Stimulated activated CD4-positive, alpha-beta T cell treated with anti-CD3 and anti-CD28 coated beads, Interleukin-4, amount 100 ng/mL, for 4 hours (primary cell): Measurements from ENCODE around the gene NINL.
A peak's percentile ranks its signal among the peaks of the same experiment; 100 is the strongest.
"Not testable (repeated sequence)": the region's sequence is repeated elsewhere in the genome, so short reads cannot be mapped to it uniquely, and the experiment has no call there.

Experiments used
- DNase-seq, 2 experiments: peaks; one replicate each; pipeline ENCODE4 v3.0.0-alpha.2; 2020

NINL gene

GRCh38 chr20:25584905-25585704 lies at the start of gene NINL:
TSS of gene NINL (minus strand) at chr20:25585531. CDS start at chr20:25526587, 58,944 bp downstream.
- peak; percentile 41 to 50 for DNase-seq

- no peak for DNase-seq
Measured at GRCh38 chr20:25632940-25633790, 47.8 kb upstream of the NINL start.

GRCh38 chr20:25630615-25631014 lies 45.3 kb upstream of the NINL start:
- not testable (repeated sequence) for DNase-seq

- no peak for DNase-seq
Measured at GRCh38 chr20:25629816-25630499, 44.6 kb upstream of the NINL start.

GRCh38 chr20:25626779-25627178 lies 41.4 kb upstream of the NINL start:
- no peak for DNase-seq

GRCh38 chr20:25624500-25624939 lies 39.2 kb upstream of the NINL start:
- DNase-seq: no peak

GRCh38 chr20:25623736-25624499 lies 38.6 kb upstream of the NINL start, which contains the start of gene NANP:
TSS of gene NANP (minus strand) at chr20:25624014. CDS start at chr20:25623948, 66 bp downstream.
- peak; percentile 79 to 87 for DNase-seq

GRCh38 chr20:25623225-25623735 lies 37.9 kb upstream of the NINL start:
- DNase-seq: peak; percentile 14 to 30

- no peak for DNase-seq
Measured at GRCh38 chr20:25622450-25623224, 37.3 kb upstream of the NINL start.

GRCh38 chr20:25622049-25622448 lies 36.7 kb upstream of the NINL start:
- DNase-seq: no peak

- DNase-seq: no peak
Measured at GRCh38 chr20:25619514-25619913, 34.2 kb upstream of the NINL start.

- no peak for DNase-seq
Measured at GRCh38 chr20:25608774-25609173, 23.4 kb upstream of the NINL start.

- no peak for DNase-seq
Measured at GRCh38 chr20:25606094-25606695, 20.9 kb upstream of the NINL start.

- DNase-seq: no peak
Measured at GRCh38 chr20:25605148-25605547, 19.8 kb upstream of the NINL start.

- no peak for DNase-seq
Measured at GRCh38 chr20:25604611-25605010, 19.3 kb upstream of the NINL start.

GRCh38 chr20:25602914-25603309 lies 17.6 kb upstream of the NINL start:
- not testable (repeated sequence) for DNase-seq

GRCh38 chr20:25602191-25602913 lies 17.0 kb upstream of the NINL start:
- DNase-seq: not testable (repeated sequence)

GRCh38 chr20:25601659-25602058 lies 16.3 kb upstream of the NINL start:
- no peak for DNase-seq

GRCh38 chr20:25600632-25601031 lies 15.3 kb upstream of the NINL start:
- DNase-seq: no peak
